ENCODE measurements around the gene ADGRA1.

Gene ADGRA1

GRCh38 chr10:133090101-133090500, 2.4 kb downstream of the ADGRA1 start:
- no peak for FAIRE-seq
- DNase-seq (ENCODE audit: extremely low spot score, insufficient read length, low read depth): no peak

GRCh38 chr10:133090654-133091053, 2.9 kb downstream of the ADGRA1 start:
- DNase-seq (ENCODE audit: extremely low spot score, insufficient read length, low read depth): no peak
- FAIRE-seq: no peak

- DNase-seq (ENCODE audit: extremely low spot score, insufficient read length, low read depth): no peak
- no peak for FAIRE-seq
Measured at GRCh38 chr10:133091316-133091715, 3.6 kb downstream of the ADGRA1 start.

GRCh38 chr10:133093291-133093690, 5.6 kb downstream of the ADGRA1 start:
- DNase-seq (ENCODE audit: extremely low spot score, insufficient read length, low read depth) (no peak), FAIRE-seq (no peak)

GRCh38 chr10:133094286-133094685, 6.6 kb downstream of the ADGRA1 start:
- FAIRE-seq (no peak), DNase-seq (ENCODE audit: extremely low spot score, insufficient read length, low read depth) (no peak)

- no peak for DNase-seq (ENCODE audit: extremely low spot score, insufficient read length, low read depth)
- no peak for FAIRE-seq
Measured at GRCh38 chr10:133094866-133095265, 7.1 kb downstream of the ADGRA1 start.

GRCh38 chr10:133095586-133095985, 7.9 kb downstream of the ADGRA1 start:
- no peak for FAIRE-seq
- no peak for DNase-seq (ENCODE audit: extremely low spot score, insufficient read length, low read depth)

- DNase-seq (ENCODE audit: extremely low spot score, insufficient read length, low read depth) (no peak), FAIRE-seq (no peak)
Measured at GRCh38 chr10:133096616-133097269, 9.0 kb downstream of the ADGRA1 start.

- DNase-seq (ENCODE audit: extremely low spot score, insufficient read length, low read depth) (no peak), FAIRE-seq (no peak)
Measured at GRCh38 chr10:133097418-133097817, 9.7 kb downstream of the ADGRA1 start.

GRCh38 chr10:133097961-133098360, 10.2 kb downstream of the ADGRA1 start:
- DNase-seq (ENCODE audit: extremely low spot score, insufficient read length, low read depth) (no peak), FAIRE-seq (no peak)

- no peak for DNase-seq (ENCODE audit: extremely low spot score, insufficient read length, low read depth)
- FAIRE-seq: no peak
Measured at GRCh38 chr10:133098426-133099124, 10.9 kb downstream of the ADGRA1 start.

- FAIRE-seq: no peak
Measured at GRCh38 chr10:133099571-133099970, 11.8 kb downstream of the ADGRA1 start.

GRCh38 chr10:133100186-133100585, 12.5 kb downstream of the ADGRA1 start:
- FAIRE-seq: no peak
- no peak for DNase-seq (ENCODE audit: extremely low spot score, insufficient read length, low read depth)

More at GRCh38 chr10:133099571-133099970, 11.8 kb downstream of the ADGRA1 start:
- DNase-seq (ENCODE audit: extremely low spot score, insufficient read length, low read depth): no peak

- DNase-seq (ENCODE audit: extremely low spot score, insufficient read length, low read depth) (no peak), FAIRE-seq (no peak)
Measured at GRCh38 chr10:133100706-133101415, 13.1 kb downstream of the ADGRA1 start.

GRCh38 chr10:133101416-133101810, 13.7 kb downstream of the ADGRA1 start:
- no peak for FAIRE-seq
- no peak for DNase-seq (ENCODE audit: extremely low spot score, insufficient read length, low read depth)

- FAIRE-seq (no peak), DNase-seq (ENCODE audit: extremely low spot score, insufficient read length, low read depth) (no peak)
Measured at GRCh38 chr10:133102415-133103095, 14.8 kb downstream of the ADGRA1 start.

GRCh38 chr10:133103311-133103910, 15.7 kb downstream of the ADGRA1 start:
- DNase-seq (ENCODE audit: extremely low spot score, insufficient read length, low read depth) (no peak), FAIRE-seq (no peak)

- no peak for DNase-seq (ENCODE audit: extremely low spot score, insufficient read length, low read depth)
- no peak for FAIRE-seq
Measured at GRCh38 chr10:133104068-133104962, 16.6 kb downstream of the ADGRA1 start.

GRCh38 chr10:133104963-133105640, 17.4 kb downstream of the ADGRA1 start:
- DNase-seq (ENCODE audit: extremely low spot score, insufficient read length, low read depth): no peak
- no peak for FAIRE-seq
